HepG2 (cell line): Measurements from ENCODE around the gene TPI1. TPM values are rescaled to one million over a fixed set of nuclear protein-coding genes. Genes with fewer than 3 reads are reported as not detected.

ENCODE experiments used
- CENPX ChIP-seq: sonication (generic); formaldehyde crosslinking; IDR thresholded peaks from 2 replicates; pipeline ENCODE4 v1.9.0; 2021; ENCODE audit warnings: mild to moderate bottlenecking, missing genetic modification reagents, moderate library complexity
- CHCHD3 ChIP-seq: sonication (generic); formaldehyde crosslinking; IDR thresholded peaks from 2 replicates; pipeline ENCODE4 v1.8.0; 2022; ENCODE audit warnings: mild to moderate bottlenecking, missing genetic modification reagents, moderate library complexity
- FOXP1 ChIP-seq, 2 experiments: fragments of 450-650 bp in 1 of 2; IDR thresholded peaks; 2 replicates each; pipeline ENCODE4 v1.6.1; 2017 to 2018; ENCODE audit warnings: antibody characterized with exemption in 1 of 2
- HOMEZ ChIP-seq: IDR thresholded peaks from 2 replicates; pipeline ENCODE4 v1.6.1; 2016; ENCODE audit warnings: low read depth
- MEIS2 ChIP-seq: sonication (generic); formaldehyde crosslinking; IDR thresholded peaks from 2 replicates; pipeline ENCODE4 v1.9.0; 2021; ENCODE audit warnings: mild to moderate bottlenecking, missing genetic modification reagents
- NFE2 ChIP-seq: sonication (generic); formaldehyde crosslinking; IDR thresholded peaks from 2 replicates; pipeline ENCODE4 v1.4.0; 2020; ENCODE audit warnings: missing genetic modification reagents
- SMARCE1 ChIP-seq: fragments of 450-650 bp; IDR thresholded peaks from 2 replicates; pipeline ENCODE4 v1.6.1; 2017; ENCODE audit warnings: borderline replicate concordance
- TFDP1 ChIP-seq: IDR thresholded peaks from 2 replicates; pipeline ENCODE4 v1.6.1; 2016; ENCODE audit warnings: missing compliant biosample characterization, missing genetic modification reagents, borderline replicate concordance
- UBTF ChIP-seq: sonication (generic); formaldehyde crosslinking; IDR thresholded peaks from 2 replicates; pipeline ENCODE4 v1.4.0; 2020; ENCODE audit warnings: mild to moderate bottlenecking, missing genetic modification reagents
- ZC3H4 ChIP-seq: sonication (generic); formaldehyde crosslinking; IDR thresholded peaks from 2 replicates; pipeline ENCODE4 v1.4.0; 2020; ENCODE audit warnings: missing genetic modification reagents, borderline replicate concordance
- ZGPAT ChIP-seq: IDR thresholded peaks from 2 replicates; pipeline ENCODE4 v1.6.1; 2016; ENCODE audit warnings: mild to moderate bottlenecking
- ZNF205 ChIP-seq: IDR thresholded peaks from 2 replicates; pipeline ENCODE4 v1.6.1; 2018; ENCODE audit warnings: missing biosample characterization, missing genetic modification reagents
- polyA plus RNA-seq, 8 experiments: library from polyadenylated mRNA; depleted of rRNA in 3 of 8; stranded (reverse) in 7 of 8; unstranded in 1 of 8; fragments of >200 nt; fragmentation: Illumina TruSeq in 4 of 8; extraction: Trizol in 4 of 8; gene quantifications; 2 replicates each; pipeline versions ENCODE4 v1.2.1 to v1.2.3, GENCODE V29; 2011 to 2016; ENCODE audit warnings: low read depth in 4 of 8, missing spikeins in 1 of 8, mixed read lengths in 1 of 8; ENCODE audit not compliant: insufficient read depth in 1 of 8
- total RNA-seq, 5 experiments: library from RNA; depleted of rRNA; stranded (reverse); fragments of >200 nt; fragmentation: Illumina TruSeq; extraction: Trizol; gene quantifications; 2 replicates each; pipeline ENCODE4 v1.2.3, GENCODE V29; 2016; ENCODE audit warnings: low read depth in 1 of 5
- TF ChIP-seq, protein P1 (sequence below): IDR thresholded peaks from 2 replicates; pipeline ENCODE4 v1.6.1; 2018; ENCODE audit warnings: missing genetic modification reagents
- TF ChIP-seq, protein P2 (sequence below): sonication (generic); formaldehyde crosslinking; IDR thresholded peaks from 2 replicates; pipeline ENCODE4 v1.4.0; 2020; ENCODE audit warnings: missing genetic modification reagents, borderline replicate concordance
- TF ChIP-seq, protein P3 (sequence below): sonication (generic); formaldehyde crosslinking; IDR thresholded peaks from 2 replicates; pipeline ENCODE4 v1.5.1; 2020; ENCODE audit warnings: mild to moderate bottlenecking, missing genetic modification reagents, moderate library complexity

TPI1 gene
- total and polyA plus RNA-seq, 2 of the 13 experiments (the other 11 are each of a cell fraction or from before 2014, with no cell fraction given): 945 to 2,535 TPM

DNA sequence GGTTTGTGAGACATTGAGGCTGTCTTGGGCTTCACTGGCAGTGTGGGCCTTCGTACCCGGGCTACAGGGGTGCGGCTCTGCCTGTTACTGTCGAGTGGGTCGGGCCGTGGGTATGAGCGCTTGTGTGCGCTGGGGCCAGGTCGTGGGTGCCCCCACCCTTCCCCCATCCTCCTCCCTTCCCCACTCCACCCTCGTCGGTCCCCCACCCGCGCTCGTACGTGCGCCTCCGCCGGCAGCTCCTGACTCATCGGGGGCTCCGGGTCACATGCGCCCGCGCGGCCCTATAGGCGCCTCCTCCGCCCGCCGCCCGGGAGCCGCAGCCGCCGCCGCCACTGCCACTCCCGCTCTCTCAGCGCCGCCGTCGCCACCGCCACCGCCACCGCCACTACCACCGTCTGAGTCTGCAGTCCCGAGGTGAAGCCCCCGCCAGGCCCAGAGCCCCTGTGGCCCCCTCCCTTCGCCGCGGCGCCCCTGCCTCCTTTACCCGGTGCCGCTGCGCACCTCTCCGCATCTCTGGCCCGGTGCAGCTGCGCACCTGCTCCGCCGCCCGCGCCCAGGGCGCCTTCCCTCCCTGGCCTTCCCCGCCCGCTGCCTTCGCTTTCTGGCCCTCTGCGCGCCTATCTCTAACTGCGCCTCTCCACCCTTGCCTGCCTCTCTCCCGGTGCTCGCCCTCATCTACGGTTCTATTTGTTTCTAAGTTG is 47.1 kb downstream of the TPI1 start, which contains the start of gene ENO2 (continued):
- no peak for TF ChIP-seq FOXP1 (IDR thresholded peaks at IDR 0.05)
- no peak for TF ChIP-seq FOXP1 (CRISPR knock-in tag; IDR thresholded peaks at IDR 0.05)
- TF ChIP-seq ZC3H4: no peak
- TF ChIP-seq NFE2 (CRISPR knock-in tag): no peak
- peak; percentile 47; the same call in 1 of the 2 replicates for TF ChIP-seq TFDP1 (CRISPR knock-in tag)
- TF ChIP-seq ZNF205: no peak
- TF ChIP-seq, protein P1, sequence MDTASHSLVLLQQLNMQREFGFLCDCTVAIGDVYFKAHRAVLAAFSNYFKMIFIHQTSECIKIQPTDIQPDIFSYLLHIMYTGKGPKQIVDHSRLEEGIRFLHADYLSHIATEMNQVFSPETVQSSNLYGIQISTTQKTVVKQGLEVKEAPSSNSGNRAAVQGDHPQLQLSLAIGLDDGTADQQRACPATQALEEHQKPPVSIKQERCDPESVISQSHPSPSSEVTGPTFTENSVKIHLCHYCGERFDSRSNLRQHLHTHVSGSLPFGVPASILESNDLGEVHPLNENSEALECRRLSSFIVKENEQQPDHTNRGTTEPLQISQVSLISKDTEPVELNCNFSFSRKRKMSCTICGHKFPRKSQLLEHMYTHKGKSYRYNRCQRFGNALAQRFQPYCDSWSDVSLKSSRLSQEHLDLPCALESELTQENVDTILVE (CRISPR knock-in tag): peak; percentile 19; the same call in 1 of the 2 replicates
- TF ChIP-seq, protein P2, sequence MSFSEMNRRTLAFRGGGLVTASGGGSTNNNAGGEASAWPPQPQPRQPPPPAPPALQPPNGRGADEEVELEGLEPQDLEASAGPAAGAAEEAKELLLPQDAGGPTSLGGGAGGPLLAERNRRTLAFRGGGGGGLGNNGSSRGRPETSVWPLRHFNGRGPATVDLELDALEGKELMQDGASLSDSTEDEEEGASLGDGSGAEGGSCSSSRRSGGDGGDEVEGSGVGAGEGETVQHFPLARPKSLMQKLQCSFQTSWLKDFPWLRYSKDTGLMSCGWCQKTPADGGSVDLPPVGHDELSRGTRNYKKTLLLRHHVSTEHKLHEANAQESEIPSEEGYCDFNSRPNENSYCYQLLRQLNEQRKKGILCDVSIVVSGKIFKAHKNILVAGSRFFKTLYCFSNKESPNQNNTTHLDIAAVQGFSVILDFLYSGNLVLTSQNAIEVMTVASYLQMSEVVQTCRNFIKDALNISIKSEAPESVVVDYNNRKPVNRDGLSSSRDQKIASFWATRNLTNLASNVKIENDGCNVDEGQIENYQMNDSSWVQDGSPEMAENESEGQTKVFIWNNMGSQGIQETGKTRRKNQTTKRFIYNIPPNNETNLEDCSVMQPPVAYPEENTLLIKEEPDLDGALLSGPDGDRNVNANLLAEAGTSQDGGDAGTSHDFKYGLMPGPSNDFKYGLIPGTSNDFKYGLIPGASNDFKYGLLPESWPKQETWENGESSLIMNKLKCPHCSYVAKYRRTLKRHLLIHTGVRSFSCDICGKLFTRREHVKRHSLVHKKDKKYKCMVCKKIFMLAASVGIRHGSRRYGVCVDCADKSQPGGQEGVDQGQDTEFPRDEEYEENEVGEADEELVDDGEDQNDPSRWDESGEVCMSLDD (CRISPR knock-in tag): peak; percentile 12; the same call in 1 of the 2 replicates
- TF ChIP-seq CENPX: no peak
- peak; percentile 79 for TF ChIP-seq UBTF (CRISPR knock-in tag)
- no peak for TF ChIP-seq SMARCE1
- TF ChIP-seq MEIS2 (CRISPR knock-in tag): peak; percentile 15; the same call in 1 of the 2 replicates
- no peak for TF ChIP-seq HOMEZ
- TF ChIP-seq ZGPAT (CRISPR knock-in tag): no peak; the same call in 1 of the 2 replicates
- TF ChIP-seq, protein P3, sequence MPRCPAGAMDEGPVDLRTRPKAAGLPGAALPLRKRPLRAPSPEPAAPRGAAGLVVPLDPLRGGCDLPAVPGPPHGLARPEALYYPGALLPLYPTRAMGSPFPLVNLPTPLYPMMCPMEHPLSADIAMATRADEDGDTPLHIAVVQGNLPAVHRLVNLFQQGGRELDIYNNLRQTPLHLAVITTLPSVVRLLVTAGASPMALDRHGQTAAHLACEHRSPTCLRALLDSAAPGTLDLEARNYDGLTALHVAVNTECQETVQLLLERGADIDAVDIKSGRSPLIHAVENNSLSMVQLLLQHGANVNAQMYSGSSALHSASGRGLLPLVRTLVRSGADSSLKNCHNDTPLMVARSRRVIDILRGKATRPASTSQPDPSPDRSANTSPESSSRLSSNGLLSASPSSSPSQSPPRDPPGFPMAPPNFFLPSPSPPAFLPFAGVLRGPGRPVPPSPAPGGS (CRISPR knock-in tag): peak; percentile 37; the same call in 1 of the 2 replicates
- peak; percentile 57; the same call in 1 of the 2 replicates for TF ChIP-seq CHCHD3 (CRISPR knock-in tag)
